Testis (tissue), 3 donors: Measurements from ENCODE around the gene GPR39. TPM values are rescaled to one million over a fixed set of nuclear protein-coding genes. Genes with fewer than 3 reads are reported as not detected.

Experiments used
- DNase-seq: peaks from one replicate; pipeline ENCODE4 v3.0.0-alpha.2; 2019
- H3K27ac ChIP-seq, 2 donors: fragments of 200-600 bp; sonication (generic); one replicate each; pipeline ENCODE4 v1.5.1; 2019
- H3K27me3 ChIP-seq: fragments of 200-600 bp; sonication (generic); one replicate; pipeline ENCODE4 v1.5.1; 2019
- H3K36me3 ChIP-seq: fragments of 200-600 bp; sonication (generic); one replicate; pipeline ENCODE4 v1.5.1; 2017; ENCODE audit warnings: low read depth; ENCODE audit errors: missing control alignments
- H3K4me1 ChIP-seq: fragments of 200-600 bp; sonication (generic); one replicate; pipeline ENCODE4 v1.5.1; 2019
- H3K4me3 ChIP-seq, 2 donors: fragments of 200-600 bp; sonication (generic); one replicate each; pipeline ENCODE4 v1.5.1; 2017 to 2019
- H3K9me3 ChIP-seq: fragments of 200-600 bp; sonication (generic); one replicate; pipeline ENCODE4 v1.5.1; 2017
- POLR2A ChIP-seq: fragments of 450-650 bp; IDR thresholded peaks from one replicate; pipeline ENCODE4 v1.6.1; 2017; ENCODE audit warnings: antibody characterized with exemption, mild to moderate bottlenecking, moderate library complexity
- WGBS, 2 donors: methylation state at CpG; one replicate each; pipeline ENCODE4 v1.1.5; 2018; 5-methylcytosine and 5-hydroxymethylcytosine counted together
- intact Hi-C: fragments of 100-400 bp; cut with DNase I; formaldehyde crosslinking; loops from one replicate; pipeline ENCODE4 v1.15.1; 2023; ENCODE audit warnings: low total_unique reads
- polyA plus RNA-seq: library from polyadenylated mRNA; stranded (reverse); fragments of 350-450 nt; fragmentation: Illumina TruSeq; extraction: RNeasy Lipid Tissue Mini Kit (QIAGEN cat#74804); gene quantifications from one replicate; pipeline ENCODE4 v1.2.3, GENCODE V29; 2014; ENCODE audit warnings: low read depth, low replicate concordance; ENCODE audit not compliant: insufficient read depth
- total RNA-seq, 2 donors: library from RNA; depleted of rRNA; stranded (reverse); fragments of >200 nt; gene quantifications; one replicate each; pipeline ENCODE4 v1.2.3, GENCODE V29; 2016
- TF ChIP-seq, protein P1 (sequence below), 3 experiments: fragments of 450-650 bp in 2 of 3; fragments of 200-600 bp in 1 of 3; sonication (generic) in 1 of 3; IDR thresholded peaks; one replicate each; pipeline ENCODE4 v1.5.1; 2016 to 2019; ENCODE audit warnings: antibody characterized with exemption in 3 of 3, mild to moderate bottlenecking in 2 of 3, moderate library complexity in 1 of 3

Gene GPR39
- total and polyA plus RNA-seq, 3 donors from 2014 or later = 2.7 to 19.5 (median 4.0) TPM

- Histone ChIP-seq H3K4me1 (no peaks in the 10 kb centered on the region), H3K36me3 (no peaks in the 10 kb centered on the region), H3K27ac (no peak overlapping the region), H3K4me3 (no peak overlapping the region), H3K9me3 (no peaks in the 10 kb centered on the region), H3K27me3 (no peaks in the 10 kb centered on the region)
- DNase-seq = no peak
- intact Hi-C loops = no loop called here
- TF ChIP-seq, protein P1, sequence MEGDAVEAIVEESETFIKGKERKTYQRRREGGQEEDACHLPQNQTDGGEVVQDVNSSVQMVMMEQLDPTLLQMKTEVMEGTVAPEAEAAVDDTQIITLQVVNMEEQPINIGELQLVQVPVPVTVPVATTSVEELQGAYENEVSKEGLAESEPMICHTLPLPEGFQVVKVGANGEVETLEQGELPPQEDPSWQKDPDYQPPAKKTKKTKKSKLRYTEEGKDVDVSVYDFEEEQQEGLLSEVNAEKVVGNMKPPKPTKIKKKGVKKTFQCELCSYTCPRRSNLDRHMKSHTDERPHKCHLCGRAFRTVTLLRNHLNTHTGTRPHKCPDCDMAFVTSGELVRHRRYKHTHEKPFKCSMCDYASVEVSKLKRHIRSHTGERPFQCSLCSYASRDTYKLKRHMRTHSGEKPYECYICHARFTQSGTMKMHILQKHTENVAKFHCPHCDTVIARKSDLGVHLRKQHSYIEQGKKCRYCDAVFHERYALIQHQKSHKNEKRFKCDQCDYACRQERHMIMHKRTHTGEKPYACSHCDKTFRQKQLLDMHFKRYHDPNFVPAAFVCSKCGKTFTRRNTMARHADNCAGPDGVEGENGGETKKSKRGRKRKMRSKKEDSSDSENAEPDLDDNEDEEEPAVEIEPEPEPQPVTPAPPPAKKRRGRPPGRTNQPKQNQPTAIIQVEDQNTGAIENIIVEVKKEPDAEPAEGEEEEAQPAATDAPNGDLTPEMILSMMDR (IDR thresholded peaks at IDR 0.05) = no peak
- no peak for TF ChIP-seq POLR2A
These were observed 225.2 kb downstream of the GPR39 start for GRCh38 chr2:132641819-132642218.

DNA sequence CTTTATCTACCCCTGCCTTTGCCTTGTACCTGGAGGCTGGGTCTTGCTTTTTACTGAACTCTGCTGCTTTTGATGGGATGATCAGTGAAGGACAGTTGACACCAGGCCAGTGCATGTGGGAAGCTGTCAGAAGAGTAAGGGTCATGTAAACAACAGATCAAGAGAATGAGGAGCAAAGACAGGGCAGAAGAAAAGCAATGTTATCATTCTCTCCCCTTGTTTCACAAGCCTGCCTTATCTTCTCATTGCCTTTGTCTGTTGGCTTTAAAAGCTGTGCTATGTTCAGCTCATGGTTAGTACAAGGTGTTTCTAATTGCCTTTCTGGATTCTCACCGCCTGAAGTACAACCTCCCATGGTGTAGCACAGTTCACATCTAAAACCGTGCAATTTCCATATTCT lies 225.8 kb downstream of the GPR39 start:
- Histone ChIP-seq H3K4me3 (no peak overlapping the region), H3K27me3 (no peaks in the 10 kb centered on the region), H3K9me3 (no peaks in the 10 kb centered on the region), H3K4me1 (no peaks in the 10 kb centered on the region), H3K27ac (no peak overlapping the region), H3K36me3 (no peaks in the 10 kb centered on the region)
- no peak for DNase-seq
- intact Hi-C loops = no loop called here
- TF ChIP-seq, protein P1 (IDR thresholded peaks at IDR 0.05) = no peak
- no peak for TF ChIP-seq POLR2A
- 50 to 87% methylated on average over 2 of the region's 2 CpGs for WGBS, 2 donors

- no peaks in the 10 kb centered on the region for H3K9me3 ChIP-seq
- 61 to 90% methylated on average over 16 to 35 of the region's 35 CpGs for WGBS, 2 donors
- DNase-seq = peak; percentile 55
- intact Hi-C loops = no loop called here
- no peak overlapping the region for H3K27ac ChIP-seq
- H3K4me1 ChIP-seq = no peaks in the 10 kb centered on the region
- peak overlapping the region; percentile 40 to 46 for H3K4me3 ChIP-seq
- no peaks in the 10 kb centered on the region for H3K36me3 ChIP-seq
- TF ChIP-seq POLR2A = no peak
- TF ChIP-seq, protein P1 (IDR thresholded peaks at IDR 0.05) = no peak
- H3K27me3 ChIP-seq = no peaks in the 10 kb centered on the region
These were observed 228.6 kb downstream of the GPR39 start for GRCh38 chr2:132645176-132645575.

- DNase-seq = no peak
- no peaks in the 10 kb centered on the region for H3K36me3 ChIP-seq
- H3K27ac ChIP-seq = no peak overlapping the region
- H3K4me1 ChIP-seq = no peaks in the 10 kb centered on the region
- no peaks in the 10 kb centered on the region for H3K9me3 ChIP-seq
- intact Hi-C loops = no loop called here
- H3K27me3 ChIP-seq = no peaks in the 10 kb centered on the region
- 68 to 74% methylated on average over 18 of the region's 18 CpGs for WGBS, 2 donors
- H3K4me3 ChIP-seq = peak overlapping the region; percentile 40 to 46
- TF ChIP-seq, protein P1 (IDR thresholded peaks at IDR 0.05) = no peak
- TF ChIP-seq POLR2A = no peak
These were observed 229.3 kb downstream of the GPR39 start for GRCh38 chr2:132645722-132646539.

- TF ChIP-seq, protein P1 (IDR thresholded peaks at IDR 0.05) = no peak
- no peak for TF ChIP-seq POLR2A
- Histone ChIP-seq H3K27ac (no peak overlapping the region), H3K4me3 (no peak overlapping the region), H3K27me3 (no peaks in the 10 kb centered on the region), H3K4me1 (no peaks in the 10 kb centered on the region), H3K36me3 (no peaks in the 10 kb centered on the region), H3K9me3 (no peaks in the 10 kb centered on the region)
- intact Hi-C loops = no loop called here
- no peak for DNase-seq
- WGBS, 2 donors = 77 to 78% methylated on average over 8 of the region's 8 CpGs
These were observed 230.0 kb downstream of the GPR39 start for GRCh38 chr2:132646540-132647108.
